Erythroblast (primary cell): ENCODE data around the gene UAP1L1.

ENCODE experiments used
- GATA1 ChIP-seq: IDR thresholded peaks from 2 replicates; pipeline ENCODE4 v1.6.1; 2011; ENCODE audit warnings: low read depth, mild to moderate bottlenecking, control low read depth, low read length, moderate library complexity
- POLR2A ChIP-seq: IDR thresholded peaks from 2 replicates; pipeline ENCODE4 v1.6.1; 2011; ENCODE audit warnings: mild to moderate bottlenecking, low read length

- no peak for TF ChIP-seq POLR2A
- TF ChIP-seq GATA1, result no peak
Measured at GRCh38 chr9:137087409-137087925, 10.2 kb downstream of the UAP1L1 start.
